ENCODE data around the gene SHISAL2A. TPM values are rescaled to one million over a fixed set of nuclear protein-coding genes. Genes with fewer than 3 reads are reported as not detected.

The SHISAL2A gene
- total and polyA plus RNA-seq, 2 of the 13 experiments (the other 11 are each of a cell fraction or from before 2014, with no cell fraction given): not detected

- ATAC-seq (peak; percentile 92), DNase-seq (ENCODE audit: low spot score) (peak; percentile 94), FAIRE-seq (peak; percentile 96)
- Histone ChIP-seq H3K27ac (ENCODE audit: extremely low read length, insufficient read depth, low read length) (peak overlapping the region; percentile 76), H3K79me2 (ENCODE audit: insufficient read depth, low read length) (no peaks in the 10 kb centered on the region), H4K20me1 (ENCODE audit: insufficient read depth, low read length) (no peaks in the 10 kb centered on the region), H3K4me1 (ENCODE audit: insufficient read depth, low read length) (peaks cover 49% of the 10 kb centered on the region), H3K9ac (ENCODE audit: insufficient read depth, low read depth, low read length) (peak overlapping the region; percentile 74), H2AFZ (ENCODE audit: low read length) (peak overlapping the region; percentile 46), H3K36me3 (replicated peaks in 1 of 2; ENCODE audit: control insufficient read depth in 1 of 2, insufficient read depth in 2 of 2, low read length in 2 of 2) (no peaks in the 10 kb centered on the region), H3K4me3 (replicated peaks in 1 of 3; ENCODE audit: insufficient read depth in 1 of 3, low read depth in 2 of 3, low read length in 3 of 3) (peak overlapping the region; percentile 45 to 69 (median 49)), H3K4me2 (ENCODE audit: low read depth, low read length) (peak overlapping the region; percentile 86), H3K27me3 (ENCODE audit: control insufficient read depth in 1 of 2, insufficient read depth in 2 of 2, low read length in 2 of 2) (no peaks in the 10 kb centered on the region), H3K9me3 (ENCODE audit: low read length) (no peaks in the 10 kb centered on the region)
- intact Hi-C loops (cut with micrococcal nuclease; ENCODE audit: unreplicated experiment) (loop anchor here (5.0 to 10.0 kb wide), 3 partner anchors 122 to 479 kb away; partner anchors contain the start of genes ECHDC2 and SCP2), in situ Hi-C loops (cut with HindIII; ENCODE audit: extremely low pct_ligation_motif_present, low pct_unique_long_range_greater_than_20kb) (loop anchor here (10.0 kb wide), 1 partner anchor 482 kb away; no protein-coding TSS in a partner anchor)
- POLR2A ChIA-PET: interaction anchor here (0.7 to 1.6 kb wide), 18 partner anchors 9 to 487 kb away, joined by 3 to 21 read pairs (median 4); partner anchors contain the start of genes ECHDC2, ORC1, PRPF38A and TUT4
- BruUV-seq (replicated peaks): TSS peak; percentile 62
- CTCF ChIA-PET (ENCODE audit: low intra/inter-chr PET ratio, low total read pairs): no interaction called here
- 0% methylated on average over 27 of the region's 35 CpGs for WGBS (ENCODE audit: low lambda C conversion rate)
- TF ChIP-seq KAT8 (CRISPR knock-in tag; IDR thresholded peaks at IDR 0.05) (peak; percentile 88), TOPORS (CRISPR knock-in tag; IDR thresholded peaks at IDR 0.05) (no peak; the same call in 1 of the 2 replicates), RBM22 (optimal IDR thresholded peaks at IDR 0.05; ENCODE audit: low read length) (no peak), TSC22D2 (CRISPR knock-in tag; IDR thresholded peaks at IDR 0.05; ENCODE audit: borderline replicate concordance) (peak; percentile 48; the same call in 1 of the 2 replicates), ATF1 (CRISPR knock-in tag; IDR thresholded peaks at IDR 0.05) (peak; percentile 75), IKZF4 (CRISPR knock-in tag; IDR thresholded peaks at IDR 0.05; ENCODE audit: borderline replicate concordance, low read depth, not compliant biosample characterization) (peak; percentile 84), ZNF549 (CRISPR knock-in tag; IDR thresholded peaks at IDR 0.05) (no peak), NFE2L2 (IDR thresholded peaks at IDR 0.05; ENCODE audit: low read length) (no peak), FOSL2 (CRISPR knock-in tag; IDR thresholded peaks at IDR 0.05) (peak; percentile 51), ZGPAT (CRISPR knock-in tag; IDR thresholded peaks at IDR 0.05) (peak; percentile 88; the same call in 1 of the 2 replicates), JUN (CRISPR knock-in tag; IDR thresholded peaks at IDR 0.05) (peak; percentile 86), TP53 (CRISPR knock-in tag; conservative IDR thresholded peaks at IDR 0.05) (no peak), MXD3 (CRISPR knock-in tag; IDR thresholded peaks at IDR 0.05) (peak; percentile 87; the same call in 1 of the 2 replicates), ZNF788 (CRISPR knock-in tag; IDR thresholded peaks at IDR 0.05; ENCODE audit: borderline replicate concordance) (peak; percentile 99), NFKBIZ (CRISPR knock-in tag; IDR thresholded peaks at IDR 0.05) (no peak; the same call in 1 of the 2 replicates), POLR2A (IDR thresholded peaks at IDR 0.05; ENCODE audit: insufficient read depth in 1 of 2, low read depth in 2 of 2, low read length in 2 of 2) (peak; percentile 58 to 80; a peak in 3 of 4 replicates), RBFOX2 (IDR thresholded peaks at IDR 0.05; ENCODE audit: low read depth, low read length) (peak; percentile 73), ZNF609 (CRISPR knock-in tag; IDR thresholded peaks at IDR 0.05; ENCODE audit: borderline replicate concordance) (peak; percentile 68; the same call in 1 of the 2 replicates)
These were observed 70.2 kb downstream of the SHISAL2A start for GRCh38 chr1:52702886-52703787.

Data from HepG2 (cell line).